GM18867 (cell line): Measurements from ENCODE around the gene COL6A2.
"Not testable (repeated sequence)": the region's sequence is repeated elsewhere in the genome, so short reads cannot be mapped to it uniquely, and the experiment has no call there.

Experiments used
- ATAC-seq: cut with Tn5 transposase; IDR thresholded peaks from one replicate; pipeline ENCODE4 v1.9.1; 2021; ENCODE audit warnings: mild to moderate bottlenecking, moderate library complexity; ENCODE audit not compliant: unreplicated experiment

COL6A2 gene

DNA sequence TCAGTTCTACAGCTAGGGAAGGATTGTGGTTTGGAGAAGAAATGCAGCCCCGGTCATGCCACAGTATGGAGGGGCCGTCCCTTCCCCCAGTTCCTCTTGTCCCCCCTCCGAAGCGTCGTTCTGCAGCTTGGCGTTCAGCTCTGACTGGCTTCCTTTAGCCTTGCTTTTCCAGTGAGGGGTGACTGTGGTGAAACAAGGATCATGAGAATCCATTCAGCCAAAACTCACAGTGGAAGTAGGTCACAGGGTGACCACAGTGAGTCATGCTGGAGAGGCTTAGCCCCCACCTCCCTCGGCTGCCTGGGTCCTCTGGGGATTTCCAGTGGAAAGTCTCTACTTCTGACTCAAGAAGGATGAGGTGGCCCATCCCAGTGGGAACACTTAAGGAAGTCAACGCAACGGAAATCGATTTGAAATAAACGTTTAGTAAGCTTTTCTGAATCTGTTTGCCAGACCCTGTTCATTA is 37.3 kb upstream of the COL6A2 start:
- no peak for ATAC-seq

DNA sequence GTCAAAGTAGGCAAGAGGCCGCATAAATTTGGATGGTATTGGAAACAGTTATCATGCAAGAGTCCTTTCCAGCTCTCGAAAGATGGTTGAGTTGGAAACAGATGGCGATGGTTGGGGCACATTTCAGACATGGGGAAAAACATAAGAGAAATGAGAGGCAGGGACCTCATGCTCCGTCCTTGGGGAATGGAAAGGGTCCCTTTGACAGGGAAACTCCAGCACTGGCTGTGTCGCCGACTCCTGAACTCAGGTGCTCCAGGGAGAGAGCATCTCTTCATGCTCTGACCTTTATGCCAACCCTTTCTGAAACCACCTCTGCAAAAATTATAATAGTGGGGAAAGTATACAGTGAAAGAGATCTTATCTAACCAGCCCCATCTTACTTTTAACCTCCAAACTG is 36.8 kb upstream of the COL6A2 start:
- no peak for ATAC-seq

DNA sequence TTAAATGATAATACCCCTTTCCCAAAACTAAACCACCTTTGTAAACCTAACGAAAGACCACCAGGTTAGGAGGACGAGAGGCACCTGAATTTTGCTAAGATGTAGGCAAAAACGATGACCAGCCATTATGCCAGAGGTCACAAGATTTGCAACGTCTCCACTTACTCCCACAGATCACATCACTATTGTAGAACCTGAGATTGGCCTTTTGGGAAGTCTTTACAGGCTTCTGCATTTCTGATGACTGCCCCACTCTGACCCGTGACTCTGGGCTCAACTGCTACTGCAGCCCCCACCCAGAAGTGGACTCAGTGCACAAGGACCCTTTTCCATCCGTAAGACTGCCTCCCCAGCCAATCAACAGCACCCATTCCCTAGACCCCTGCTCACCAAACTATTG is 36.4 kb upstream of the COL6A2 start:
- ATAC-seq: no peak

DNA sequence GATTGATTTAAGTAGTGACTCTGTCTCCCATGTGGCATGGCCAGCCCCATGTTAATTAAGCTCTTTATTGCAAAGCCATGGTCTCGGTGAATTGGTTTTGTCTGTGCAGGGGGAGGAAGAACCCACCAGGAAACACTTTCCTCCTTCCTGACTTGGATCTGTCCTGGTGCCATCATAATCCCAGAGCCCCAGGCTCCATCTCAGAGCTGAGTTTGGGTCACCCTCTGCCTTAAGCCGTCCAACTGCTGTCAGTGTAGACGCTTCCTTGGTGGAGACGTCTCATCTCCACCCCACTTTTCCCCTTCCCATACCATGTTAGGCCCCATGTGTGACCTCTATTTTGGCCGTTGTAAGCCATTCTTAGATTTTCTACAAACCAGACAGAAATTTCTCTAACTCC is 36.0 kb upstream of the COL6A2 start:
- no peak for ATAC-seq

DNA sequence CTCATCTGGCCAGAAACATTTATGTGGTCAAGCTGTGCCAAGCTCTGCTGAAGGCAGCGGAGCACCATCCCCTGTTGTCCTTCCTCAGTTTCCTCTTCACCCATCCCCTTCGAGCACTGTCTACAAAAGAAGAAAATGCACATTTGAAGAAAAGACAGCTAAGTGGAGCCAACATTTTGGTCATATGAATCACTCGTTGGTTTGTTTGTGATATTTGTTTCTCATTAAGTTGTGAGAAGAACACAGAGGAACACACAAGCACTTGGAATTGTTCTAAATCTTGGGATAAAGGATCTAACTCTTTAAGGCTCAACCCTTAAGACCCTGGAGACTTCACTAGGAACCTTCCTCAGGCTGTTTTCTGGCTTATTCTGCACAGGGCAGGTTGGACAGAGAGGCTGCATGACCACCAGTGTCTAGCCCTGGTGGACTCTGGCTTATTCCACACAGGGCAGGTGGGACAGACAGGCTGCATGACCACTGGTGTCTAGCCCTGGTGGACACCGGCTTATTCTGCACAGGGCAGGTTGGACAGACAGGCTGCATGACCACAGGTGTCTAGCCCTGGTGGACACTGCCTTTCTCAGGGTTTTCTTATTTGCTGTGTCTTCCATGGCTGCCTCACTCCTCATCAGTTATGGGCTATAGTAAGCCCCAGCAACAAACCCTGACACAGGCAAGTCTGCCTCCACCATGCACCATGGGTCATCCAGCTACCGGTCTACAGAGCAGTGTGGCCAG is 35.3 kb upstream of the COL6A2 start:
- no peak for ATAC-seq

DNA sequence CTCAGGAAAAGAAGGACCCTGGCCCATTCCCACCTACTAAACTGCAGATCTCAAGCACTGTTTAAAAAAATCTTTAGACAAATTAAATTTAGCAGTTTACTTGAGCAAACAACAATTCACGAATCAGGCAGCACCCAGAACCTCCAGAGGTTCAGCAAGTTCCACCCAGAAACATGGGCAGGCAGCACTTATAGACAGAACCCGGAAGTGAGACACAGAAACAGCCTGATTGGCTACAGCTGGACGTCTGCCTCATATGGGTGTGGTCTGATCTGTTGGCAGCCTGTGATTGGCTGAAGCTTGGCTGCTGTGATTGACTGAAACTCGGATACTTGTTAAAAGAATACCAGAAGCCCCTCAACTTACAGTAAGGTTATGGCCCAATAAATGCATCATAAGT is 34.7 kb upstream of the COL6A2 start:
- no peak for ATAC-seq

DNA sequence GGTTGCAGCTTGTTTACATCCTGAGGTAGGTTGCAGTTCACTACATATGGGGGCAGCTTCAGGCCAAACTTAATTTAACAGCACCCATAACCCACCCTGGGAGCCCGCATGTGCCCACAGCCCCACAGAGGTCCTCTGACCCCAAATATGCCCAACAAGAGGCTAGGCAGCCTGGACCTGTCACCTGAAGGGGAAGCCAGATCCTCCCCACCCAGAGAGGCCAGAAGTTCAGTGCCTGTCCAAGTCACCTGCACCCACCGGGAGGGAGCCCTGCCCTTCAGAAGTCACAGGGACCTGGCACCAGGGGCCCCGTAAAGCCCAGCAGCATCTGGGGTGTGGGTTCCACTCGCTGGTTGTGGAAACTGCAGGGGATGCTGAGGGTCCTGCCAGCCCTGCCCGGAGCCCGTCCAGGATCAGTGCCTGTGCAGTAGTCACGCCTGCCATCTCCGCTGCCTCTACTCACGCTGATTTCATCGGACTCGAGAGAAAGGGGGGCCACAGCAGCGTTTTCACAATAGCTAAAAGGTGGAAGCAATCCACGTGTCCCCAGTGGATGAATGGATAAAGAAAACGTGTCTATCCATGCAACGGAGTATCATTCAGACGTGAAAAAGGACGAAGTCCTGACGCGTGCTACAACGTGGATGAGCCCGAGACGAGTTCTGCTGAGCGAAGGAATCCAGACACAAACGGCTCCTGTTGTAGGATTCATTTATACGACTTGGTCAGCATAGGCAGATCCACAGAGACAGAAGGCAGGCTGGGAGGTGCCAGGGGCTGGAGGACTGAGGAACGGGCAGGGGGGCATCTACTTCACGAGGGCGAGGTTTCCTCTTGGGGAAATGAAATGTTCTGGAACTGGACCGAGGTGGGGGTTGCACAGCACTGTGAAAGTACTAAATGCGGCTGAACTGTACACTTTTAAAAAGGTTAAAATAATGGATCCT is 33.9 kb upstream of the COL6A2 start:
- ATAC-seq: no peak

DNA sequence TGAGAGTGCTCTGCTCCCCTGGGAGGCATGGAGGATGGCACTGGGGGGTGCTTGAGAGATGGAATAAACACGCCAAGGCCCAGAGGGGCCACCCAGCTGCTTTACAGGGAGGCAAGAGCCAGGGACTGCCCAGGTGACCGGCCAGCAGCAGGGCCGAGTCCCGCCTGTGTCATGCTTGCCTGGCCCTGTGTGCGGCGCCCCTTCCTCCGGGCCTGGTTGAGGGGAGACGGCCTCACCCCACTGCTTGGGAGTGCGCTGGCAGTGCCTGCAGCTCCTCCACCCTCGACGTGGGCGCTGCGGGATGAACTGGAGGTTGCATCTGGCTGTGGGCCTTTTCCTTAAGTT is 33.1 kb upstream of the COL6A2 start:
- ATAC-seq: no peak

DNA sequence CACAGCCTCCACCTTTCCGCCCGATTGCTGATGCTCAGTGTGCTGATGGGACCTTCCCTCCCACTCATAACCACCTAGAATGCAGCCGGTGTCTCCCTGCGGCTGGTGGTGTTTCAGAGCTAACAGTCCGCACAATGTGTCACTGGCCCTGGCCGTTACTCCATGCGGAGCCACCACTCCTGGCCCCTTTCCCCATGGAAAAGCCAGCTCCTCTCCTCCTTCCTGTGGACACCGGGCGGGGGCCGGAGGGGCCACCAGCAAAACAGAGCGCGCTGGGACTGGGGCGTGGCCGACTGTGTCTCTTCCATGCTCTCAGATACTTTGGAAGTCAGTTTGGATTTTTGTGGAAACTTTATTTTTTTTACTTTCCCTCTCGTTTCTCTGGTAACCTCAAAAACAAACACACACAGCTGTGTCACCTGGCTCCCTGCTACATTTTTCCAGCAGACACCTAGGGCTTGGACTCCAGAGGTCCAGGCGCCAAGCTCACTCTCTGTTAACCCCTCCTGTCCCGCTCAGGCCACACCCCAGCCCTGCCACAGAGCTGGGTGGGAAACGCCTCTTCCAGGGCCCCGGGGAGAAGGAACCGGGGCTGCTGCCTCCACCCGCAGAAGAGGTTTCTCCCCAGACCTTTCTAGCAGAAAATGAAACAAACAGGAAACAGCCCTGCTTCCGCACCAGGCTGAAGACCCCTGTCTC is 32.5 kb upstream of the COL6A2 start:
- ATAC-seq: no peak

DNA sequence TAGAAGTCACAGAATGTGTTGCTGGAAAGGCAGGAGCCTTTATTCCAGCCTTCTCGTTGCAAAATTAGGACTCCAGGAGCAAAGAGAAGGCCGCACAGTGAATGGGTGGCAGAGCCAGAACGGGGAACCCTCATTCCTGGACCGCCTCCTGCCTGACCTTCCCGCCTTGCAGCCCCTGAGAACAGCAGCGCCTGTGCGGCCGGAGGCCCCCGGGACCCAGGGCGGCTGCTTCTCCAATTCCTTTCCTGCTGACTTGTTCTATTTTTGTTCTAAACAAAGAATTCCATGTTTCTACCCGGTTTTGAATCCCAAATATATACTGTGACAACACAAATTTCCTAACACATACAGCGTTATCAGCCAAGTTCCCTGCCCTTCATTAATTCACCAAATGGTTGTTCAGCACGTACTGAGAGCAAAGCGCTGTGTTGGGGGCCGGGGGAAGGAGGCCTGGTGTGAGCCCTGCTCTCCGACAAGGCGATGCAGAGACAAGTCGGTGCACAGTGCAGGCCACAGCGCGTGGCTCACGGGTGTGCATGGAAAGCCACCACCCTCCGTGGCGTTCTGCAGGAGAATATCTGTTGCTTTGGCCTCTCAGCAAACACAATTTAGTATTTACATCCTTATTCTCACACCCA is 31.9 kb upstream of the COL6A2 start:
- no peak for ATAC-seq

DNA sequence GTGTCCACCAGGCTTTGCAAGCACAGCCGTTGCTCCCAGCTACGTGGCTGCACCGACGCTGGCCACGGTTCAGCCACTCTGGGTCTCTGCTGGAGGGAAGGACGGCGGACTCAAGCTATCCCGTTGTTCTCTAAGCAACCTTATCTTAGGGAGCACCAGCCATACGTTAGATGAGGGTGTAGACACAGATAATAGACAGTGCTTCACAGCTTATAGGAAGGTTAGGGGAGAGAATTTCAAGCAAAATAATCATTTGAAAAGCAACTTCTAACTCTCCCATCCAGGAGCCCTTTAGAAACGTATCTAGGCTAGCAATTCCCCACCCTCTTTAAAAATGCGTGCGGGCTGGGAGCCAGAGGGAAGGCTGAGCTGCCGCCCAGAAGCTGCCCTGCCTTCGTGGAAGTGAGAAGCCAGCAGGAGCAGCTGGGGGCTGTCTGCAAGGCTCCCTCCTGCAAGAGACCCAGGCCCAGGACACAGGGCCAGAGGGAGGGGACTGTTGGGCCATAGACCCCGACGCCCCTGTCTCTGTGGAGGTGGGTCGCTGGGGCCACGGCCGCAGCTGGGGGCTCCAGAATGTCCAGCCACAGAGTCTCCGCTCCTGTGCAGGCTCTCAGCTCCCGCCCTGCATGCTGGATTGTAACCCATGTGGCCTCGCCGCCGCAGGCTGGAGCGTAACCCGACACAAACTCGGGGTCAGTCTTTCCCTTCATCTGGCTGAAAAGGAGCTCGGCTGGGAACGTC is 31.2 kb upstream of the COL6A2 start:
- ATAC-seq: no peak

DNA sequence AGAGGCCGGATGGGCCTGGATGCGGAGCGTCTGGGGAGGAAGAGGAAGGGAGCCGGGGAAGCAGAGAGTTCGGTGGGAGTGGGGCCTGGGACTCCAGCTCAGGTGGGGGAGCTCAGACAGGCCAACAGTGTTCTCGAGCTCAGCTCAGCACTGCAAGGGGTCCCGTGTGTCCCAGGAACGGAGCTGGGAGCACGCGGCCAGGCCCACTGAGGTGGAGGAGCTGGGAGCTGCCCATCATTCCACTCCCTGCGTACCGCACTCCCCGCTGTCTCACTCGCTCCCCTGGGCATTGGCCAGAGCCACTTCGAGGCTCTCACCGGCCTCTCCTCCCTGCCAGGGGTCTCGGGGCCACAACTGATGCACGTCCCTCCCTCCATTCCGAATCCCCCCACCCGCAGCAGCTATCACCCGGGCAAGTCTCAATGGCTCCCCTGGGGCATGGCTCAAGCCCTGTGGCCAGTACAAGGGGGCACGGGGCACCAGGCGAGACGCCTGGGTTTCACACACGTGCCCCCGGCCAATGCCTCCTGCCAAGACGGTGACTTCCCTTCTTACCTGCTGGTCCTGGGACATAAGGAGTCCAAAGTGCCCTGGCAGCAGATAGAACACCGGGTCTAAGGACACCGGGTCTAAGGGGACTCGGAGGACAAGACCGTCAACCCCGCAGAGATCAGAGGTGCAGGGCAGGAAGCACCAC is 30.3 kb upstream of the COL6A2 start:
- no peak for ATAC-seq

DNA sequence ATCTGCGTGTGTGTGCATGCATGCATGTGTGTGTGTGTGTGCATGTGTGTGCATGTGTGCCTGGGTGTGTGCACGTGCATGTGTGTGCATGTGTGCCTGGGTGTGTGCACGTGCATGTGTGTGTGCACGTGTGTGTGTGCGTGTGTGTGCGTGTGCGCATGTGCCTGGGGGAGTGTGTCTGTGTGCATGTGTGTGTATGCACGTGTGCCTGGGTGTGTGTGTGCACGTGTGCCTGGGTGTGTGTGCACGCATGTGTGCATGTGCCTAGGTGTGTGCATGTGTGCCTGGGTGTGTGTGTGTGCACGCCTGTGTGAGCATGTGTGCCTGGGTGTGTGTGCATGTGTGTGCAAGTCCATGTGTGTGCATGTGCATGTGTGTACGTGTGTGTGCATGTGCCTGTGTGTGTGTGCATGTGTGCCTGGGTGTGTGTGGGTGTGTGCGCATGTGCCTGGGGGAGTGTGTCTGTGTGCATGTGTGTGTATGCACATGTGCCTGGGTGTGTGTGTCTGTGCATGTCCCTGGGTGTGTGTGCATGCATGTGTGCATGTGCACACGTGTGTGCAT is 29.3 kb upstream of the COL6A2 start:
- ATAC-seq: no peak

DNA sequence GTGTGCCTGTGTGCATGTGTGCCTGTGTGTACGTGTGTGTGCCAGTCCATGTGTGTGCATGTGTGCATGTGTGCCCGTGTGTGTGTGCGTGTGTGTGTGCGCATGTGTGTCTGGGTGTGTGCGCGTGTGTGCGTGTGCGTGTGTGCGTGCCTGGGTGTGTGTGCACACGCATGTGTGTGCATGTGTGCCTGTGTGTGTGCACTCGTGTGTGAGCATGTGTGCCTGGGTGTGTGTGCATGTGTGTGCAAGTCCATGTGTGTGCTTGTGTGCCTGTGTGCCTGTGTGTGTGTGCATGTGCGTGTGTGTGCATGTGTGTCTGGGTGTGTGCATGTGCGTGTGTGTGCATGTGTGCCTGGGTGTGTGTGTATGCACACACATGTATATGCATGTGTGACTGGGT is 28.7 kb upstream of the COL6A2 start:
- ATAC-seq: no peak

DNA sequence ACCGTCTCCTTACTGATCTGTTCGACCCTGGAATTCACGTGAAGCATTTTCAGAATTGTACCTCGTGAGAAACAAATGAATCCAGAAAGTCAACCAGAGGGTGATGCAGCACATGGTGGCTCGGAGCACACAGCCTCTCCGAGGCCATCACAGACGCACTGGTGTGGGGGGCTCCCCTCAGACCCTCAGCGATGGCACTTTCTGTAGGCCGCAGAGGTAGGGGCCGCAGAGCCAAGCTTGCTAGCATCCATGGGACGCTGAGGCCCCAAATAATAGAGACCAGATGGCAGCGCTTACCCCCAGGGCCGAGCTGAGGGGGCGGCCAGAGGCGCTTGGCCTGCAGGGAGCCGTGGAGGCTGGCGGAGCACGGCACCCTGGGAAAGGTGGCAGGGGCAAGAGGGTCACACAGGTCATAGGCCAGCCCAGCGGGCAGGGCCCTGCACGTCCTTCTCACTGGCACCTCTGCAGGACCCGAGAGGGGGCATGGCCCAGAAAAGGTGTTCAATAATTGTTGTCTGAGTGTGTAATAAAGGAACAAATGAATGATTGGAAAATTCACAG is 28.1 kb upstream of the COL6A2 start:
- no peak for ATAC-seq

DNA sequence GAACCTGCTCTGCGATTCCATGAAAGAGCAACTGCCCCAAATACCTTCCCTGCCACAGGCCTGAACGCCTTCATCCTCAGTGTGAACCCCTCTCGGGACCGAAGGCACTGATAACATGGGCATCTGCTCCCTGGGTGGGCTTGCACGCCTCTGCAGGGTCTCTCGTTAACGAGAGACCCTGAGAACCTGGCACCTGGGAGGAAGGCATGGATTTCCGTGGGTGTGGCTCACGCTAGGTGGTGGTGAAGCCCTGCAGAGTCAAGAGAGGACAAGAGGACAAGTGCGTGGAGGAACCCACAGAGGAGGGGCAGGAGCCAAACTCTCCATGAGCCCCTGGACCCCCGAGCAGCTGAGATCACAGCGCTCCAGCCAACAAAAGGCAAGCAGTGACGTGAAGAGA is 26.8 kb upstream of the COL6A2 start:
- no peak for ATAC-seq

DNA sequence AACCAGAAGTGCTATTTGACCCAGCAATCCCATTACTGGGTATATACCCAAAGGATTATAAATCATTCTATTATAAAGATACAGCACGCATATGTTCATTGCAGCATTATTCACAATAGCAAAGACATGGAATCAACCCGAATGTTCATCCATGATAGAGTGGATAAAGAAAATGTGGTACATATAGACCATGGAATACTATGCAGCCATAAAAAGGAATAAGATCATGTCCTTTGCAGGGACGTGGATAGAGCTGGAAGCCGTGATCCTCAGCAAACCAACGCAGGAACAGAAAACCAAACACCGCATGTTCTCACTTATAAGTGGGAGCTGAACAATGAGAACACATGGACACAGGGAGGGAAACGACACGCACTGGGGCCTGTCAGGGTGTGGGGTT is 21.2 kb upstream of the COL6A2 start:
- not testable (repeated sequence) for ATAC-seq

DNA sequence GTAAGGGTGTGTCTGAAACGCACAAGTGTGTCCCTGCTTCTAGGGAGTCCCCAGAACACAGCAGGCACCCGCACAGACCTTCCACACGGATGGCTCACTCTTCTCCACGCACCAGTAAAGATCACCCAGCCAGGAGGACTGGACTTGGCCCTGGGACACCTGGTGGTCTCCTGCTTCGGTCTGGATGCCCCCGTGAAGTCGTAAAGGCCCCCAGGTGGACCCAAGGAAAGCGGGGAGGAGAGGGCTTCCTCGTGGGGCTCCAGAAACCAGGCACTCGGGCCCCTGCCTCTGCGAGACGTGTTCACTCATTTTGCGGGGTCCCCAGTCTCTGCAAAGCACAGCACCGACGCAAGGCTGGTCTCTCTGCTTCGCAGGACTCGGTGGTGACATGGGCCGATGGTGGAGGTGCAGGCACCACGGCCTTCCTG is 20.2 kb upstream of the COL6A2 start:
- no peak for ATAC-seq

DNA sequence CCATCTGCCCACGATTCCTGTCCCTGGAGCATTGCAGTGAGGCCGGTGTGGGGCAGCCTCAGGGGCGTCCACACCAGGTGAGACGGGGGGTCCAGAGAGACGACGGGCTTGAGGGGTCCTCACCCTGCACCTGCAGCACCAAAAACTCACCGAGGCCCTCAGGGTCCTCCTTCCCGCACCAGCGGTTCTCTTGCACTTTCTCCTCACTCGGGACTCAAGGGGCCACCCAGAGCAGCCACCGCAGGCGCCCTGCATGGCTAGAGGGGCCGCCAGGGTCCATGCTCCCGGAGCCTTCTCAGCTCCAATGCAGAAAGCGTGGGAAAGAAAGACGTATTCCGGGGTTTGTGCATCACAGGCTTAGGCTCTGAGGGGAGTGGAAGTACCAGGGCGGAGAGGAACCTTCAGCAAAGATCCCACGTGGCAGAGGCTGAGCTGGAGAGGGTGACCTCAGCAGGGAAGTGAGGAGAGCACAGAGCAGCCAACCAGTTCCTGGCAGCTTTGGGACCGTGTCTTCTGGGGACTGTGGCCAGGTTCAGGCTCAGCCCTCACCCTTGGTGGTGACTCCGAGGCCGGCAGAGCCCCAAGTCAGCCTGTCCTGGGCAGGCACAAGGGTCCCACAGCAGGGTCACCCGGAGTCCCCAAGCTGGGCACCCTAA is 19.5 kb upstream of the COL6A2 start:
- ATAC-seq: no peak
